NCI-H1417 (cell line): ENCODE data around the gene SSBP4.
A peak's percentile ranks its signal among the peaks of the same experiment; 100 is the strongest.

Experiments
- DNase-seq, 3 experiments: peaks; one replicate each; lab custom pipeline; 2025; lab: John Stamatoyannopoulos, UW

The SSBP4 gene

GRCh38 chr19:18468517-18468916 lies 49.3 kb downstream of the SSBP4 start:
- no peak for DNase-seq

GRCh38 chr19:18469069-18469846 lies 50.1 kb downstream of the SSBP4 start:
- peak in 1 of 3 experiments; percentile 21 for DNase-seq

- no peak for DNase-seq
These were observed 51.6 kb downstream of the SSBP4 start for GRCh38 chr19:18470787-18471186.

- DNase-seq: no peak
These were observed 54.0 kb downstream of the SSBP4 start for GRCh38 chr19:18473003-18473705.

- DNase-seq: no peak
These were observed 54.5 kb downstream of the SSBP4 start for GRCh38 chr19:18473706-18474087.

- DNase-seq: no peak
These were observed 55.2 kb downstream of the SSBP4 start for GRCh38 chr19:18474366-18474887.

- DNase-seq: no peak
These were observed 55.8 kb downstream of the SSBP4 start for GRCh38 chr19:18475004-18475453.

- peak in 1 of 3 experiments; percentile 15 for DNase-seq
These were observed 56.6 kb downstream of the SSBP4 start for GRCh38 chr19:18475762-18476331.

GRCh38 chr19:18476507-18477041 lies 57.4 kb downstream of the SSBP4 start:
- no peak for DNase-seq

GRCh38 chr19:18477042-18477779 lies 58.0 kb downstream of the SSBP4 start:
- peak in 1 of 3 experiments; percentile 5 for DNase-seq

- no peak for DNase-seq
These were observed 58.8 kb downstream of the SSBP4 start for GRCh38 chr19:18477974-18478373.

- peak in 1 of 3 experiments; percentile 3 for DNase-seq
These were observed 59.5 kb downstream of the SSBP4 start for GRCh38 chr19:18478545-18479311.

- peak in 2 of 3 experiments; percentile 13 to 60 for DNase-seq
These were observed 61.0 kb downstream of the SSBP4 start for GRCh38 chr19:18480006-18480691.

GRCh38 chr19:18481505-18482222 lies 62.5 kb downstream of the SSBP4 start:
- DNase-seq: no peak

- peak in 2 of 3 experiments; percentile 34 to 72 for DNase-seq
These were observed 64.1 kb downstream of the SSBP4 start for GRCh38 chr19:18483119-18483890.
